A549 treated with GW870086 at 1 μM for 4 hours (cell line): ENCODE results near the gene CAMTA1. TPM values are rescaled to one million over a fixed set of nuclear protein-coding genes. Genes with fewer than 3 reads are reported as not detected.

ENCODE experiments used
- total RNA-seq: library from RNA; stranded (reverse); fragments of 200-300 nt; extraction: Qiagen RNA extraction; gene quantifications from 5 replicates; pipeline ENCODE4 v1.2.3, GENCODE V29; 2022; ENCODE audit warnings: low read depth

CAMTA1 gene, protein sequence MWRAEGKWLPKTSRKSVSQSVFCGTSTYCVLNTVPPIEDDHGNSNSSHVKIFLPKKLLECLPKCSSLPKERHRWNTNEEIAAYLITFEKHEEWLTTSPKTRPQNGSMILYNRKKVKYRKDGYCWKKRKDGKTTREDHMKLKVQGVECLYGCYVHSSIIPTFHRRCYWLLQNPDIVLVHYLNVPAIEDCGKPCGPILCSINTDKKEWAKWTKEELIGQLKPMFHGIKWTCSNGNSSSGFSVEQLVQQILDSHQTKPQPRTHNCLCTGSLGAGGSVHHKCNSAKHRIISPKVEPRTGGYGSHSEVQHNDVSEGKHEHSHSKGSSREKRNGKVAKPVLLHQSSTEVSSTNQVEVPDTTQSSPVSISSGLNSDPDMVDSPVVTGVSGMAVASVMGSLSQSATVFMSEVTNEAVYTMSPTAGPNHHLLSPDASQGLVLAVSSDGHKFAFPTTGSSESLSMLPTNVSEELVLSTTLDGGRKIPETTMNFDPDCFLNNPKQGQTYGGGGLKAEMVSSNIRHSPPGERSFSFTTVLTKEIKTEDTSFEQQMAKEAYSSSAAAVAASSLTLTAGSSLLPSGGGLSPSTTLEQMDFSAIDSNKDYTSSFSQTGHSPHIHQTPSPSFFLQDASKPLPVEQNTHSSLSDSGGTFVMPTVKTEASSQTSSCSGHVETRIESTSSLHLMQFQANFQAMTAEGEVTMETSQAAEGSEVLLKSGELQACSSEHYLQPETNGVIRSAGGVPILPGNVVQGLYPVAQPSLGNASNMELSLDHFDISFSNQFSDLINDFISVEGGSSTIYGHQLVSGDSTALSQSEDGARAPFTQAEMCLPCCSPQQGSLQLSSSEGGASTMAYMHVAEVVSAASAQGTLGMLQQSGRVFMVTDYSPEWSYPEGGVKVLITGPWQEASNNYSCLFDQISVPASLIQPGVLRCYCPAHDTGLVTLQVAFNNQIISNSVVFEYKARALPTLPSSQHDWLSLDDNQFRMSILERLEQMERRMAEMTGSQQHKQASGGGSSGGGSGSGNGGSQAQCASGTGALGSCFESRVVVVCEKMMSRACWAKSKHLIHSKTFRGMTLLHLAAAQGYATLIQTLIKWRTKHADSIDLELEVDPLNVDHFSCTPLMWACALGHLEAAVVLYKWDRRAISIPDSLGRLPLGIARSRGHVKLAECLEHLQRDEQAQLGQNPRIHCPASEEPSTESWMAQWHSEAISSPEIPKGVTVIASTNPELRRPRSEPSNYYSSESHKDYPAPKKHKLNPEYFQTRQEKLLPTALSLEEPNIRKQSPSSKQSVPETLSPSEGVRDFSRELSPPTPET (N-terminal part only)
- 59.8 to 73.8 TPM (median 64.5 TPM) in 5 replicates for total RNA-seq

GRCh38 chr1:6785318-6785727 is at the start of gene CAMTA1:
Gene CAMTA1 (plus strand): TSS chr1:6785454. CDS start chr1:6785531, 77 bp downstream.

GRCh38 chr1:7770997-7771822 is 986.0 kb downstream of the CAMTA1 start, which contains the start of gene VAMP3:
Gene VAMP3 (plus strand): TSS chr1:7771296. CDS start chr1:7771384, 88 bp downstream.

GRCh38 chr1:7783826-7784491 is 998.7 kb downstream of the CAMTA1 start, which contains the start of gene PER3:
Gene PER3 (plus strand): TSS chr1:7784291. CDS start chr1:7784878, 587 bp downstream.

Other genes starting within 250 kb of the CAMTA1 start
- 3.5 to 5.2 TPM (median 4.4 TPM) in 5 replicates for gene NOL9, start 230.9 kb upstream of the CAMTA1 start, total RNA-seq
- gene TAS1R1, start 230.1 kb upstream of the CAMTA1 start, total RNA-seq = not detected in 5 replicates
- 12.5 to 20.0 TPM (median 16.3 TPM) in 5 replicates for gene ZBTB48, start 205.5 kb upstream of the CAMTA1 start, total RNA-seq
- 16.1 to 27.2 TPM (median 22.0 TPM) in 5 replicates for gene KLHL21, start 182.6 kb upstream of the CAMTA1 start, total RNA-seq
- gene PHF13, start 171.7 kb upstream of the CAMTA1 start, total RNA-seq = 6.7 to 8.9 TPM (median 8.4 TPM) in 5 replicates
- gene THAP3, start 160.6 kb upstream of the CAMTA1 start, total RNA-seq = 15.2 to 17.5 TPM (median 16.9 TPM) in 5 replicates
- gene DNAJC11, start 83.6 kb upstream of the CAMTA1 start, total RNA-seq = 31.7 to 34.2 TPM (median 33.7 TPM) in 5 replicates